OCI-M2 (cell line): Measurements from ENCODE around the gene C3orf49.

Experiments
- DNase-seq: peaks from one replicate; lab custom pipeline; 2025; ENCODE audit not compliant: unreplicated experiment; lab: John Stamatoyannopoulos, UW

The C3orf49 gene

DNA sequence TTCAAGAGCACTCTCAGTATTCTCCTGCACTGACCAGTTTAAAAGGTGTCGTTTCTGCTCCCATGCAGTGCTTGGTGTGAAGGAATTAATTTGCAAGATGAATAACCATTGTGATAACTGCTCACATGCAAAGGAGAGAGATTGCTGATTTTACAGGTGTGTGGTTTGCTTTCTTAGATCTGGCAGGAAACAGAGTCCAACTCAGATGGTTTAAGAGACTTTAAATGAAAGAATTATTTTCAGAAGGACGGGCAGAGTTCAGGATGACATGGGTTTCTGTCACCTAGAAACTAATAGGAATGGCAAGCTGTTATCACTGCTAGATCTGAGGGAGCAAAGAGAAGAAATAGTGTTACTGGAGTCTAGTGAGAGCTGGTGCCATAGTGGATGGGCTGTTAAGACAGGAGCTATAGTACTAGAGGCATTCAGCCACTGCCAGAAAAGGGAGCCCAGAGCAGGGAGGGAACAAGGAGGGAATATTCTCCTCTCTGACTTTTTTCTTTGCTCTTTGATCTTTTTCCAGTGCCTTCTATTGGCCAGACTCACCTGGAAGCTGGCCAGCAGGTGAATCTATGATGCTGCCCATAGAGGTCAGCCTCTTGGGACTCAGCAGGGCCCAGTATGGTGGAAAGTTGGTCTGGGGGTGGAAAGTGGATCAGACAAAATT, 59.4 kb downstream of the C3orf49 start:
- no peak for DNase-seq

DNA sequence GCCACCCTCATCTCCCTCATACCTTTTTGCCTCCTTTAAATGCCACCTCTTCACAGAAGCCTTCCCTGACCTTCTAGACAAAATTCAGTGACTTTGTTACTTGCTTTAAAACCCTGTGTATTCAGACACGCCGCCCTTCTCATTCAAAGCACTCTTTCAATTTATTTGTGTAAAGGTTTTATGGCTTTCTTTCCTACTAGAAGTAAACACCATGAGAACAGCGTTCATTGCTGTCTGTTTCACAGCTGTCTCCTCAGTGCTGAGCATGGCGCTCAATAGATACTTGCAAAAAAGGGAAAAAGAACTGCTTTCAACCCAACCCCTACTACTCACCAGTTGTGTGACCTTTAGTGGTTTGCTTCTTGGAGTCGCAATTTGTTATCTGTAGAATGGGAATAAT, 61.6 kb downstream of the C3orf49 start:
- no peak for DNase-seq

DNA sequence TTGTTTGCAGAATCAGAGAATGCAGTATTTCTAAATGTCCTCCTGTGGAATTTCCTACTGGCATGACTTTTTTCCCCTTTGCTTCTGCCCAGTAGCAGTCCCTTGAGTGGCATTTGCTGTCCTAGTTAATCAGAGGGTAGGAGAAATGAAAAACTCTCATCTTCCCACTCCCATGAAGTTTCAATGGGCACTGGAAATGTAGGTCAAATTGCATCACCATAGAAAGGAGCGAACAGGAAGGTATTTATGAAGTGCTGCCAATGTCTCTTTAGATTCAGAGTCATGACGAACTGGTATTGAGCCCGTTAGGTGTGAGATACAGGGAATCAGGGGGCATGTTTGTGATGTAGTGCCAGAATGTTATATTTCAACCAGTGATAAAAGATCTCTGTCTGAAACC, 67.8 kb downstream of the C3orf49 start:
- DNase-seq: no peak

DNA sequence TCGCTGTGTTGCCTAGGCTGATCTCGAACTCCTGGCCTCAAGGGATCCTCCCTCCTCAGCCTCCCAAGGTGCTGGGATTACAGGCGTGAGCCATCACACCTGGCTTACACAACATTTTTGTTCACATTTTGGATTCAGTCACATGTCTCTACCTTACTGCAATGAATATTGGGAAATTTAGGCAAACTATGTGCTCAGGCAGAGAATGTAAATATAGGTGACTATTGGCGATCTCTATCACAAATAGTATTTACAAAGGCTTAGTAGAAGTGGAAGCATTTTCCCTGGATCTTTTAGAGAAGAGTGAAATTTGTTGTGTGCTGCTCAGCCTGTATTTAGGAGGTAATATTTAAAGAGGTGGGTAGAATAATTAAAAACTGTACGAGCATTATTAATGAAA, 72.4 kb downstream of the C3orf49 start:
- DNase-seq: no peak

DNA sequence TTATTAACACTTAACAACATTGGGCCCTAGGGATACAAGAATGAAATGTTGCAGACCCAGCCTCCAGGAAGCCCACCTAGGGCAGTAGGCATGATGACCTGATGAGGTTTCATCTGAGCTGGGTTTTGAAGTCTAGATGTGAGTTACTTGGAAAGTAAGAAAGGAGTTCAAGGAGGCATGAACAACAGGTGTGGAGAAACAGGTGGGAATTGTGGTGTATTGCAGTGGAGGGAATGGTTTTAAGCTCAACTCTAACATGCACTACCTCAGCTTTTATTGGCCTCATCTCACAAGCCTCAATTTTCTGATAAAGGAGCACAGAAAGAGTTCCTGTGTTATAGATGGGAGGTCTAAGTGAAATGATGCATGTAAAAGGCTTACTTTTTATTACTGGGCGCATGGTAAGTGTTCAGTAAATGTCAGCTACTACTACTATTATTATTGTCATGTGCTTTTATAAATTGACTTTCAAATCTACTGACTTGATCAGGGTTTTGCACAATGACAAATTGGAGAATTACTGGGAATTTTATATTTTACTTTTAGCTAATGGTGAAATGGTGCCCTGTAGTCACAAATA, 73.8 kb downstream of the C3orf49 start:
- DNase-seq: no peak

DNA sequence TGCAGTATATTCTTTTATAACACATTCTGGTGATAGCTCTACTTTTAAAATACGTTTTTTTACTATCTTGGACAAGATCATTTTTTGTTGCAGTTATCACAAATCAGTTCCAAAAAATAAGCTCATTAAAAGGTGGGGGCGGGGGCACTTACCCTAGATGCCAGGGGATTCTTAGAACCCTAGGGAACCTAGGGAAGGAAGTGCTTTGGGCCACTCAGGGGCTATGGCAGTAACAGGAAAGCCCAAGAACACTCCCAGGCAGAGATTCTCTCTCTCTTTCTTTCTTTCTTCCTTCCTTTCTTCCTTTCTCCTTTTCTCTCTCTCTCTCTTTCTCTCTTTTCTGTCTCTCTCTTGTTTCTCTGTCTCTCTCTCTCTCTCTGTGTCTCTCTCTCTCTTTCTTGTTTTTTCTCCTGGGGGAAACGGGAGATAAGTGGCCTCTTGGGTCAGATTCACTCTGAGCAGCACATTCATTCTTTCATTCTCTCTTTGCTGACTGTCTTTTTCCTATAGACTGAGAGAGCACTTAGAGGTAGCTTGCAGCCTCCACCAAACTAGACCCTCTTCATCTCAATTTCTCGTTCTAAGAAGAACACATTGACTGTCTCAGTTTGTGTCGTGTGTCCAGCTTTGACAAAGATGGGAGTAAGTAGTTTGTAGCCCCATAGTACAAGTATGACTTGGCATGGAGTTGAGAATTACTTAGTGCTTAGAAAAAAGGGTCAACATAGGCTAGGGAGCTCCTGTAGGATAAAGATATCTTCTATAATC, 76.5 kb downstream of the C3orf49 start:
- no peak for DNase-seq

DNA sequence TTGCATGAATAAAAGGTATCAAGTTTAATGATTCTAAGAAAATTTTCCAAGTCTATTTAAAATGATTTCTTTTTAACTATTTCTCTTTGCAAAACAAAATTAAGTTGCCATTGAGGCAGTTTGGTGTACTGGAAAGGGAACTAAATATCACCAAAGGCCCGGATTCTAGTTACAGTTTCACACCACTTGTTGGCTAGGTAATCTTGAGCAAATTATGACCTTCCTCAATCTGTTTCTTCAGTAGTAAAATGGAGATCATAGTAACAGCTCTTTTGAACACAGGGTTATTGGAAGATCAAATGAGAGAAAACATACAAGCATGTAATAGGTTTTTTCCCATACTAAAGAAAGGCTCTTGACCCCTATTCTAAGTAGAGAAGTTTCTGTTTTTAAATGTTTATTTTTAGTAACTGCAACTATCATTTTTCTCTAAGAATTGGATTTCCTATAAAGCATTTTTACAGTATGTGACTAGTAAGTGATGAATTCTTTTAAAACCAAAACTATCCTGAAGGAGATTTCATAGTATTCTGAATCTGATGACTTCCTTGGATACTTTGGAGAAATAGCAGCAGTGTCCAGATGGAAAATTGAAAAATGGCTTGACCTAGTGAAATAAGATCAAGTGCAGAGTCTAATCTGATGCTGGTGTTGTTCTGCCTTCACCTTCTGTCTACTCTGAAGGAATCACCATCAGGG, 77.4 kb downstream of the C3orf49 start:
- DNase-seq: no peak
